Measurements from ENCODE around the gene SLC22A5.

Gene SLC22A5

DNA sequence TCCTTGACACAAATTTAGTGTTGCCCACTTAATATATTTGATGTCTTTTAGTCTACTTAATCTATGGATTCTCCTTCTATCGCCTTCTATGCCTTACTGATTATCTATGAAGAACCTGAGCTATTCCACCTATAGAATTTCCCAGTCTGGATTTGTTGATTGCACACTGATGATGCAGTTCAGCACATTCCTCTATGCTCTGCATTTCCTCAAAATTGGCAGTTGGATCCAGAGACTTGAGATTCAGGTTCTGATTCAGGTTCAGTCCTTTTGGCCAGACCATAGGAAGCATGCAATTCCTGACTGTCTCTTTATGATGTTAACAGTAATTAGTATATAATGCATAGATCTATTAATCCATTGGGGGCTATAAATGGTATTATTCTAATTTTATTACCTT lies 13.8 kb downstream of the SLC22A5 start:
- no peak for DNase-seq (ENCODE audit: low spot score)
- TF ChIP-seq CTCF (IDR thresholded peaks at IDR 0.05; ENCODE audit: extremely low read depth, missing control alignments): no peak

- DNase-seq (ENCODE audit: low spot score): no peak
- no peak for TF ChIP-seq CTCF (IDR thresholded peaks at IDR 0.05; ENCODE audit: extremely low read depth, missing control alignments)
These were observed 14.5 kb downstream of the SLC22A5 start for GRCh38 chr5:132383984-132384383.

DNA sequence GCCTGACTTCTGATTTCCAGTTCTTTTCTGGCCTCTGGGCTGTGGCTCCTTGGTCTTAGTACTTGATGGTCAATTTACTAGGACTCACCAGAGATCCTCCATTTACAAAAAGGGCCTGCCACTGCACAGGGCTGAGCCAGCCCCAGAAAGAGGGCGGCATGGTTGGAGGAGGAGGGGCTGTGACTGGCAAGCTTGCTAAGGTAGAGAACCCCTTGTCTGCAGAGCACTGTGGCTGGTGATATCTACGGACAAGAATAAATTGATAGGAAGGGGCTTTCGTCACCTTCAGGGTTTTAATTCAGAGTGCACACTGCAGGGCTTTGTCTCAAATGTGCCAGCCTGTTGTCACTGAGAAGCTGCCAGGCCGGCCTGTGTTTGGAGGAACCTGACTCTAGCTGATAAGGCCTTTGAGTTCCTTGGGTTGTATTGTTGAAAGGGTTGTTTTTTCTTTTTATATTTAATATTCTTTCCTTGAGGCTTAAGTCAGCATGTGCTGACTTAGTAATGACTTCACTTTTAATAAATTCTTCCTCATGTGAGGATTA lies 15.1 kb downstream of the SLC22A5 start:
- TF ChIP-seq CTCF (IDR thresholded peaks at IDR 0.05; ENCODE audit: extremely low read depth, missing control alignments): no peak
- DNase-seq (ENCODE audit: low spot score): no peak

- peak; percentile 60 for TF ChIP-seq CTCF (IDR thresholded peaks at IDR 0.05; ENCODE audit: extremely low read depth, missing control alignments)
- peak; percentile 65 for DNase-seq (ENCODE audit: low spot score)
These were observed 16.0 kb downstream of the SLC22A5 start for GRCh38 chr5:132385326-132386105.

DNA sequence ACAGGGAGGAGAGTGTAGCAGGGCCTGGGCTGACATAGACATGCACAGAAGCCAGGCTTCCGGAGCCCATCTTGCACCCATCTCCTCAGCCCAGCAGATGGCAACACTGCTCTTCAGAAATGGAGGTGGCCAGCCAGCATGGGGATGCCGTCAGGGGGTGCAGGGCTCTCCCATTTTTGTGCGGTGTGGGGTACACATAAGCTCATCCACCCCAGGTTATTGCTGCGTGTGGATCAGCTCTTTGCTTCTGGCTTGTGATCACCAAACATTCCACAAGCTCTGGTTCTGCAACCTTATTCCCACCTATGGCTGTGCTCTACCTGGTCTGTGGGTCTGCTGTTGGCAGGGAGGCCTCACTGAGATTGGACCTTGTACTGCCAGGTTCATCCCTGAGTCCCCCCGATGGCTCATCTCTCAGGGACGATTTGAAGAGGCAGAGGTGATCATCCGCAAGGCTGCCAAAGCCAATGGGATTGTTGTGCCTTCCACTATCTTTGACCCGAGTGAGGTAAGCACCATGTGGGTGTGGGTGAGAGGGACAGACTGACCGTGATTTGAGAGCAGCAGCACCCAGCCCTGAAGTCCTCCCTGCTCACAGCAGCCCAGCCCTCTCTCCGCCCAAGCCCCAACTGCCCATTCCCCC lies 17.3 kb downstream of the SLC22A5 start:
- peak; percentile 81 for DNase-seq (ENCODE audit: low spot score)
- TF ChIP-seq CTCF (IDR thresholded peaks at IDR 0.05; ENCODE audit: extremely low read depth, missing control alignments): peak; percentile 79

- DNase-seq (ENCODE audit: low spot score): no peak
- TF ChIP-seq CTCF (IDR thresholded peaks at IDR 0.05; ENCODE audit: extremely low read depth, missing control alignments): no peak
These were observed 18.2 kb downstream of the SLC22A5 start for GRCh38 chr5:132387640-132388117.
